ENCODE data around the gene LTB4R2. TPM values are rescaled to one million over a fixed set of nuclear protein-coding genes. Genes with fewer than 3 reads are reported as not detected.

The LTB4R2 gene
- total RNA-seq, result 1.5 and 8.0 TPM in 2 replicates

- no peak within 1 kb of the TSS for H3K4me3 ChIP-seq (ENCODE audit: low read depth, low read length)
- H3K36me3 ChIP-seq (ENCODE audit: control insufficient read depth, insufficient read depth, low read length), result no peaks in the 10 kb centered on the region
- no peak for TF ChIP-seq CTCF (IDR thresholded peaks at IDR 0.05; ENCODE audit: insufficient read depth, low read length, poor library complexity, severe bottlenecking)
Observed at GRCh38 chr14:24309538-24310264, at the start of gene LTB4R2. TSS of gene LTB4R2 (plus strand) at chr14:24310140. CDS start at chr14:24310665, 525 bp downstream.

GRCh38 chr14:24260780-24261157 lies 49.2 kb upstream of the LTB4R2 start:
- no peak for DNase-seq (ENCODE audit: low read depth)
- Histone ChIP-seq H3K4me3 (ENCODE audit: low read depth, low read length) (no peak overlapping the region), H3K27me3 (ENCODE audit: control insufficient read depth, insufficient read depth, low read length) (no peaks in the 10 kb centered on the region), H3K36me3 (ENCODE audit: control insufficient read depth, insufficient read depth, low read length) (peaks cover 1% of the 10 kb centered on the region)
- no peak for TF ChIP-seq CTCF (IDR thresholded peaks at IDR 0.05; ENCODE audit: insufficient read depth, low read length, poor library complexity, severe bottlenecking)

More at GRCh38 chr14:24309538-24310264, at the start of gene LTB4R2:
- DNase-seq (ENCODE audit: low read depth), result no peak
- H3K27me3 ChIP-seq (ENCODE audit: control insufficient read depth, insufficient read depth, low read length), result no peaks in the 10 kb centered on the region

GRCh38 chr14:24261256-24261968 lies 48.5 kb upstream of the LTB4R2 start:
- H3K4me3 ChIP-seq (ENCODE audit: low read depth, low read length), result no peak overlapping the region
- DNase-seq (ENCODE audit: low read depth), result no peak
- H3K36me3 ChIP-seq (ENCODE audit: control insufficient read depth, insufficient read depth, low read length), result peaks cover 1% of the 10 kb centered on the region
- TF ChIP-seq CTCF (IDR thresholded peaks at IDR 0.05; ENCODE audit: insufficient read depth, low read length, poor library complexity, severe bottlenecking), result no peak
- no peaks in the 10 kb centered on the region for H3K27me3 ChIP-seq (ENCODE audit: control insufficient read depth, insufficient read depth, low read length)

GRCh38 chr14:24261969-24262327 lies 48.0 kb upstream of the LTB4R2 start:
- no peak for TF ChIP-seq CTCF (IDR thresholded peaks at IDR 0.05; ENCODE audit: insufficient read depth, low read length, poor library complexity, severe bottlenecking)
- Histone ChIP-seq H3K36me3 (ENCODE audit: control insufficient read depth, insufficient read depth, low read length) (peaks cover 1% of the 10 kb centered on the region), H3K27me3 (ENCODE audit: control insufficient read depth, insufficient read depth, low read length) (no peaks in the 10 kb centered on the region), H3K4me3 (ENCODE audit: low read depth, low read length) (no peak overlapping the region)
- DNase-seq (ENCODE audit: low read depth), result no peak

GRCh38 chr14:24262821-24263733 lies 46.9 kb upstream of the LTB4R2 start, which contains the start of gene TGM1:
TSS of gene TGM1 (minus strand) at chr14:24263177. CDS start at chr14:24262352, 825 bp downstream.
- Histone ChIP-seq H3K4me3 (ENCODE audit: low read depth, low read length) (no peak within 1 kb of the TSS), H3K27me3 (ENCODE audit: control insufficient read depth, insufficient read depth, low read length) (no peaks in the 10 kb centered on the region), H3K36me3 (ENCODE audit: control insufficient read depth, insufficient read depth, low read length) (peaks cover 1% of the 10 kb centered on the region)
- no peak for TF ChIP-seq CTCF (IDR thresholded peaks at IDR 0.05; ENCODE audit: insufficient read depth, low read length, poor library complexity, severe bottlenecking)
- DNase-seq (ENCODE audit: low read depth), result no peak
